ENCODE measurements around the gene CST7.

Gene CST7

DNA sequence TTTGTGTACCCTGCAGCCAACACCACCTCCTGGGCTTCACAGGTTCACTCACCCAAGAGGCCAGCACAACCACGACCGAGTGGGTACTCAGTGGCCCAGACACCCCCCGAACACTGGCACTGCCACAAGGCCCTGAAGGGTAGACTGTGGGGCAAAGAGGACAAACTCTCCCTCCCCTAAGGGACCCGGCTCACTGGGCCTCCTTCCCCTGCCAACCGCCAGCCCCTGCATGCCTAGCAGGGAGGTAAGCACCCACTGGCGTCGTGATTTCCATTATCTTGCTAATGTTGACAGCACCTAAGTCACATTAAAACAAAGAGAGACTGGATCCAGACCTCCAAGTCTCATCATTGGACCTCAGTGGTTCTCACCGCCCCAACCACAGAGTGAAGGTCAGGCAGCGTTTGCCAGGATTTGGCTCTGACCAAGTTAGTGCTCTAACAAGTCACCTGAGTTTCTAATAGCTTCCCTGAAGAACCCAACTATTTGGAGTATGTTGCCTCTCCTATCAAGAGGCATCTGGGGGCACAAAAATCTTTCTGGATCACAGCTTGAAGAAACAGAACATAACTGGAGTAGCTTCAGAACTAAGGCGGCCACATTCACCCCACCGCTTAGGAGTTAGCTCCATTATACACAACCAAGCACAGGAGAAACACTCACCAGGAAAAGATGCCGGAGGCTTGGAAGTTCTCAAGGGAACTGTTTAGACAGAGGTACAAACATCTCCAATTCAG, 57.5 kb downstream of the CST7 start:
- no peak for DNase-seq

DNA sequence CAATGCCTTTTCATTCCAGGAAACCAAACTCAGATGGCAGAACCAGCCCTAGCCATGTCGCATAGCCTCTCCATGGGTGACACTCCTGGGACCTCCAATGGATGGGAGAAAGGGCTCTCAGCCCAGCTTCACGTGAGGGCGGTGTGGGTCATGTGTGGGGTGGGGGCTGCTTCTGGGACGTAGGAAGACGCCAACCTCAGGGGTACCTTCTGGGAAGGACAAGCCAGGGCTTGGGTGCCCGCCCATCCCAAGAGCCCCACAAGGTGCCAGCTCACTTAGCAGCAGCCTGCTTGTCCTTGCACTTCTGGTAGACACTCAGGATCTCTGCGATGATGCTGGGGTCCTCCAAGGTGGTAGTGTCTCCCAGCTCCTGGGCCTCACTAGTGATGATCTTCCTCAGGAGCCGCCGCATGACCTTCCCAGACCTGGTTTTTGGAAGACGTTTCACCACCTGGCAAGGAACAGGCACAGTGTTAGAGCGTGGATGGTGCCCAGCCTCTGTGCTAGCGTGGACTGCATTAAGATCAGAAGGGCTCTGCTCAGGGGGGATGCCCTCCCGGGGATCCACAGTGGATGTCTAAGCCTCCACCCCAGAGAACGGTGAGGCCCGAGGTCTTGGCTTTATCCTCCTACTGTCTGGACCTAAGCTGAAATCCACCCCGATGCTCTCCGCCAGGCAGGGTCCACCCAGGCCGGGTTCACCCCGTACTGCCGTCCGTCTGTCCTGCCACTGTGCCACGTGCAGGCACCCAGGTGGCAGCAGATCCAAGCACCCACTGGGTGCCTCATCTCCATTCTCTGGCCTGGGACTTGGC, 58.6 kb downstream of the CST7 start:
- DNase-seq = no peak

DNA sequence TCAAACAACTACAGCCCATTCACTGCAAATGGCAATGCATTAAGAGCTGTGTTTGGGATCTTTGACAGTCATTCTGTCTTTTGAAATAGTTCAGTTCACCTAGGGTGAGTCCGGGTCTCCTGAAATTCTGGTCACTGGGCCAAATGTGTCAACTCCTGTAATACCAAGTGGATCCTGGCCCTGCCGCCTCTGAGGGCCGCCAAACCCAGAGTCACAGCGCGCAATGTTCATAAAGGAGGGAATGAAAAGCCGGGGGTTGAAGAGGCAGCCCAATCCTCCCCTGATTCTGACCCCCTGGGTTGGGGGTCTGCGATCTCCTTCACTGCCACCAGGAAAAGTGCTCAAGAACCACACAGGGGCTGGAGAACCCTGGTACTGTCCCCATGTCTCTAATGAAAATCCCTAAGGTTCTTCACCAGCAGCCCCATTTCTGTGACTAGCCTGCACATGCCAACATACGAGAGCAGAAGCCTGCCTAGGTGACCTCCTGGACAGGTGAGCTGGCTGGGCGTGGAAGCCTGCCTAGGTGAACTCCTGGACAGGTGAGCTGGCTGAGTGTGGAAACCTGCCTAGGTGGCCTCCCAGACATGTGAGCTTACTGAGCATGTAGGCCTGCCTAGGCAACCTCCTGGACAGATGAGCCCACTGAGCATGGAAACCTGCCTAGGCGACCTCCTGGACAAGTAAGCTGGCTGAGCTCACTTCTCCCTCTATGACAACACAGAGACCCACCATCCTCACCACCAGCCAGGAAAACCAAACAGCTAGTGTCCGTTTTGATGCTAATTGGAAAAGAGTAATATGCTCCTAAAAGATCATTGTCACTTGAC, 59.5 kb downstream of the CST7 start:
- DNase-seq = no peak
